ENCODE results near the gene ACSM6.

Gene ACSM6

GRCh38 chr10:95266674-95267095 is 72.6 kb downstream of the ACSM6 start:
- TF ChIP-seq CTCF (IDR thresholded peaks at IDR 0.05; ENCODE audit: low read depth, low read length) = no peak
- peak; percentile 92 for DNase-seq (ENCODE audit: low read depth in 2 of 2)
- H3K4me3 ChIP-seq (replicated peaks in 1 of 2; ENCODE audit: low read depth in 2 of 2, low read length in 2 of 2) = no peak overlapping the region

DNA sequence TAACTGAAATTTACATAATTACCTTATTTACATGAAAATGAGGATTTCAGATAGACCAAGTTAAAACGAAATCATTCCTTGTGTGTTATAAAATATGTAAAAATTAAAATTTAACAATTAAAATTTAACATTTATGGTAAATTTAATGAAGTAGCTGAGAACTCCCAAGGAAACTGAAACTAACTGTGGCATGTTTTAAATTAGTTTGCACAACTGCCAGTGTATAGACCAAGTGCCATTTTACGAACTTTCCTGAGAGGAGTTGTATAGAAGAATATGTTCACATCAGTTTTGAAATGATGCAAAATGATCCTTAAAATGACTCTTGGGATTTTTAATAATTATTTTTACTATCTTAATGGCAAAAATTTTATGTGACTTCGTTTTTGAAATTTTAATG is 73.2 kb downstream of the ACSM6 start:
- no peak for DNase-seq (ENCODE audit: low read depth in 2 of 2)
- TF ChIP-seq CTCF (IDR thresholded peaks at IDR 0.05; ENCODE audit: low read depth, low read length) = no peak
- H3K4me3 ChIP-seq (replicated peaks in 1 of 2; ENCODE audit: low read depth in 2 of 2, low read length in 2 of 2) = no peak overlapping the region

- H3K4me3 ChIP-seq (replicated peaks in 1 of 2; ENCODE audit: low read depth in 2 of 2, low read length in 2 of 2) = no peak overlapping the region
- peak; percentile 70 to 97 for DNase-seq (ENCODE audit: low read depth in 2 of 2)
- TF ChIP-seq CTCF (IDR thresholded peaks at IDR 0.05; ENCODE audit: low read depth, low read length) = no peak
These were observed 74.4 kb downstream of the ACSM6 start for GRCh38 chr10:95268438-95268837.

- peak; percentile 84 to 89 for DNase-seq (ENCODE audit: low read depth in 2 of 2)
- H3K4me3 ChIP-seq (replicated peaks in 1 of 2; ENCODE audit: low read depth in 2 of 2, low read length in 2 of 2) = peak overlapping the region in 1 of 2 donors; percentile 18
- TF ChIP-seq CTCF (IDR thresholded peaks at IDR 0.05; ENCODE audit: low read depth, low read length) = no peak
These were observed 79.6 kb downstream of the ACSM6 start for GRCh38 chr10:95273393-95274312.

- TF ChIP-seq CTCF (IDR thresholded peaks at IDR 0.05; ENCODE audit: low read depth, low read length) = no peak
- DNase-seq (ENCODE audit: low read depth in 2 of 2) = peak; percentile 67 to 80
- no peak overlapping the region for H3K4me3 ChIP-seq (replicated peaks in 1 of 2; ENCODE audit: low read depth in 2 of 2, low read length in 2 of 2)
These were observed 81.8 kb downstream of the ACSM6 start for GRCh38 chr10:95275726-95276366.

- no peak for TF ChIP-seq CTCF (IDR thresholded peaks at IDR 0.05; ENCODE audit: low read depth, low read length)
- H3K4me3 ChIP-seq (replicated peaks in 1 of 2; ENCODE audit: low read depth in 2 of 2, low read length in 2 of 2) = no peak overlapping the region
- peak in 1 of 2 donors; percentile 63 for DNase-seq (ENCODE audit: low read depth in 2 of 2)
These were observed 82.5 kb downstream of the ACSM6 start for GRCh38 chr10:95276367-95277200.
